ENCODE measurements around the gene BICRA. TPM values are rescaled to one million over a fixed set of nuclear protein-coding genes. Genes with fewer than 3 reads are reported as not detected.

BICRA gene
- total and polyA plus RNA-seq, 2 of the 8 experiments (the other 6 are each of a cell fraction or from before 2014, with no cell fraction given): 1.5 to 29.2 TPM

Small RNAs within 50 kb of the gene (small RNA-seq; reads per million reads assigned to genes)
- gene RN7SL322P (ENCODE audit: insufficient read depth): not detected

Other genes starting within 250 kb of the BICRA start
- gene MEIS3, start 189.6 kb upstream of the BICRA start, total RNA-seq (2021; fragmentation: NEBNext Ultra II Directional; extraction: Animal tissue kit (Norgen Biotek cat#: 25700)): 27.4 and 28.2 TPM in 2 replicates
- gene MEIS3, start 189.6 kb upstream of the BICRA start, polyA plus RNA-seq (2011; rRNA removed): 24.5 and 34.0 TPM in 2 replicates
- gene SLC8A2, start 137.2 kb upstream of the BICRA start, total RNA-seq (2021; fragmentation: NEBNext Ultra II Directional; extraction: Animal tissue kit (Norgen Biotek cat#: 25700)): 7.3 and 8.3 TPM in 2 replicates
- gene SLC8A2, start 137.2 kb upstream of the BICRA start, polyA plus RNA-seq (2011; rRNA removed): 12.4 and 15.7 TPM in 2 replicates
- gene KPTN, start 124.9 kb upstream of the BICRA start, total RNA-seq (2021; fragmentation: NEBNext Ultra II Directional; extraction: Animal tissue kit (Norgen Biotek cat#: 25700)): 23.6 and 28.0 TPM in 2 replicates
- 31.3 and 45.2 TPM in 2 replicates for gene KPTN, start 124.9 kb upstream of the BICRA start, polyA plus RNA-seq (2011; rRNA removed)
- gene NAPA, start 94.1 kb upstream of the BICRA start, total RNA-seq (2021; fragmentation: NEBNext Ultra II Directional; extraction: Animal tissue kit (Norgen Biotek cat#: 25700)): 58.3 and 58.5 TPM in 2 replicates
- 78.2 and 101 TPM in 2 replicates for gene NAPA, start 94.1 kb upstream of the BICRA start, polyA plus RNA-seq (2011; rRNA removed)
- 0.50 TPM in 1 of 2 replicates, not detected in the other for gene ZNF541, start 36.0 kb upstream of the BICRA start, total RNA-seq (2021; fragmentation: NEBNext Ultra II Directional; extraction: Animal tissue kit (Norgen Biotek cat#: 25700))
- gene ZNF541, start 36.0 kb upstream of the BICRA start, polyA plus RNA-seq (2011; rRNA removed): 0.05 and 0.11 TPM in 2 replicates
- gene EHD2, start 104.3 kb downstream of the BICRA start, total RNA-seq (2021; fragmentation: NEBNext Ultra II Directional; extraction: Animal tissue kit (Norgen Biotek cat#: 25700)): 13.0 and 14.3 TPM in 2 replicates
- 4.5 and 12.4 TPM in 2 replicates for gene EHD2, start 104.3 kb downstream of the BICRA start, polyA plus RNA-seq (2011; rRNA removed)
- 245 and 262 TPM in 2 replicates for gene NOP53, start 136.4 kb downstream of the BICRA start, total RNA-seq (2021; fragmentation: NEBNext Ultra II Directional; extraction: Animal tissue kit (Norgen Biotek cat#: 25700))
- gene NOP53, start 136.4 kb downstream of the BICRA start, polyA plus RNA-seq (2011; rRNA removed): 107 and 220 TPM in 2 replicates
- gene SELENOW, start 169.6 kb downstream of the BICRA start, total RNA-seq (2021; fragmentation: NEBNext Ultra II Directional; extraction: Animal tissue kit (Norgen Biotek cat#: 25700)): 361 and 371 TPM in 2 replicates
- 588 and 709 TPM in 2 replicates for gene SELENOW, start 169.6 kb downstream of the BICRA start, polyA plus RNA-seq (2011; rRNA removed)
- not detected in 2 replicates for gene TPRX1, start 195.4 kb downstream of the BICRA start, total RNA-seq (2021; fragmentation: NEBNext Ultra II Directional; extraction: Animal tissue kit (Norgen Biotek cat#: 25700))
- gene TPRX1, start 195.4 kb downstream of the BICRA start, polyA plus RNA-seq (2011; rRNA removed): 0.03 and 0.05 TPM in 2 replicates
- gene CRX, start 212.8 kb downstream of the BICRA start, total RNA-seq (2021; fragmentation: NEBNext Ultra II Directional; extraction: Animal tissue kit (Norgen Biotek cat#: 25700)): not detected in 2 replicates
- 0.06 and 0.08 TPM in 2 replicates for gene CRX, start 212.8 kb downstream of the BICRA start, polyA plus RNA-seq (2011; rRNA removed)

All from H1 (cell line).